Neural cell (in vitro differentiated cells): ENCODE measurements around the gene NUP155. TPM values are rescaled to one million over a fixed set of nuclear protein-coding genes. Genes with fewer than 3 reads are reported as not detected.
A peak's percentile ranks its signal among the peaks of the same experiment; 100 is the strongest.
"Not testable (repeated sequence)": the region's sequence is repeated elsewhere in the genome, so short reads cannot be mapped to it uniquely, and the experiment has no call there.

Experiments
- H2AFZ ChIP-seq: fragments of 200-600, 300-800 bp; sonication (generic), shearing (Covaris generic); 2 replicates; pipeline ENCODE4 v1.6.0; 2014; ENCODE audit warnings: low read depth, mild to moderate bottlenecking, antibody characterized with exemption, low read length, moderate library complexity
- H3F3A ChIP-seq: fragments of 200-600 bp; shearing (Covaris generic); 2 replicates; pipeline ENCODE4 v1.6.1; 2016; ENCODE audit warnings: mild to moderate bottlenecking, moderate library complexity, mixed read lengths, antibody characterized with exemption, low read length; ENCODE audit not compliant: insufficient read depth, poor library complexity, severe bottlenecking
- H3K27ac ChIP-seq: fragments of 200-600, 300-800 bp; sonication (generic), shearing (Covaris generic); 2 replicates; pipeline ENCODE4 v1.5.1; 2014; ENCODE audit warnings: mild to moderate bottlenecking, low read length, moderate library complexity
- H3K27me3 ChIP-seq: fragments of 300-800, 200-600 bp; sonication (generic), shearing (Covaris generic); 2 replicates; pipeline ENCODE4 v1.6.0; 2014; ENCODE audit warnings: mild to moderate bottlenecking, low read depth, low read length, moderate library complexity; ENCODE audit not compliant: insufficient read depth
- H3K36me3 ChIP-seq: fragments of 300-800, 200-600 bp; sonication (generic), shearing (Covaris generic); 2 replicates; pipeline ENCODE4 v1.5.1; 2014; ENCODE audit warnings: mild to moderate bottlenecking, antibody characterized with exemption, low read length, moderate library complexity; ENCODE audit not compliant: insufficient read depth
- H3K4me2 ChIP-seq: fragments of 300-800, 200-600 bp; sonication (generic), shearing (Covaris generic); 2 replicates; pipeline ENCODE4 v1.6.0; 2014; ENCODE audit warnings: mild to moderate bottlenecking, low read length
- H3K4me3 ChIP-seq: fragments of 300-800, 200-600 bp; sonication (generic), shearing (Covaris generic); 2 replicates; pipeline ENCODE4 v1.5.1; 2014; ENCODE audit warnings: mild to moderate bottlenecking, low read length, moderate library complexity
- H3K79me2 ChIP-seq: fragments of 200-600 bp; shearing (Covaris generic); replicated peaks from 2 replicates; pipeline ENCODE4 v1.6.0; 2014; ENCODE audit warnings: mild to moderate bottlenecking, low read length, moderate library complexity; ENCODE audit not compliant: insufficient read depth
- H3K9ac ChIP-seq: fragments of 300-800, 200-600 bp; sonication (generic), shearing (Covaris generic); 2 replicates; pipeline ENCODE4 v1.6.1; 2016; ENCODE audit warnings: mild to moderate bottlenecking, low read length, mixed read lengths
- H3K9me2 ChIP-seq: fragments of 200-600 bp; shearing (Covaris generic); 2 replicates; pipeline ENCODE4 v1.6.1; 2016; ENCODE audit warnings: mild to moderate bottlenecking, low read length, mixed read lengths; ENCODE audit not compliant: insufficient read depth
- H3K9me3 ChIP-seq: fragments of 200-600, 300-800 bp; sonication (generic), shearing (Covaris generic); 2 replicates; pipeline ENCODE4 v1.6.1; 2016; ENCODE audit warnings: mild to moderate bottlenecking, mixed run types, low read length, moderate library complexity, mixed read lengths
- H4K20me1 ChIP-seq: fragments of 200-600 bp; shearing (Covaris generic); 2 replicates; pipeline ENCODE4 v1.6.1; 2016; ENCODE audit warnings: mild to moderate bottlenecking, mixed run types; ENCODE audit not compliant: insufficient read depth
- EP300 ChIP-seq: fragments of 450-650 bp; conservative IDR thresholded peaks from 2 replicates; pipeline ENCODE4 v1.6.1; 2014; ENCODE audit warnings: antibody characterized with exemption, mild to moderate bottlenecking, moderate library complexity; ENCODE audit not compliant: poor library complexity, severe bottlenecking
- EZH2 ChIP-seq: fragments of 200-600, 300-800 bp; shearing (Covaris generic), sonication (generic); IDR thresholded peaks from 2 replicates; pipeline ENCODE4 v1.6.1; 2014; ENCODE audit warnings: antibody characterized with exemption, low read length, borderline replicate concordance, mild to moderate bottlenecking; ENCODE audit not compliant: insufficient read depth, poor library complexity, severe bottlenecking
- MXI1 ChIP-seq: fragments of 450-650 bp; conservative IDR thresholded peaks from 2 replicates; pipeline ENCODE4 v1.6.1; 2014; ENCODE audit warnings: antibody characterized with exemption, mild to moderate bottlenecking; ENCODE audit not compliant: poor library complexity, severe bottlenecking
- POLR2AphosphoS5 ChIP-seq: IDR thresholded peaks from 2 replicates; pipeline ENCODE4 v1.6.1; 2012
- RAD21 ChIP-seq: fragments of 450-650 bp; conservative IDR thresholded peaks from 2 replicates; pipeline ENCODE4 v1.6.1; 2014; ENCODE audit warnings: antibody characterized with exemption, mild to moderate bottlenecking, moderate library complexity
- SMC3 ChIP-seq: fragments of 450-650 bp; conservative IDR thresholded peaks from 2 replicates; pipeline ENCODE4 v1.6.1; 2014; ENCODE audit warnings: antibody characterized with exemption, mild to moderate bottlenecking, moderate library complexity; ENCODE audit not compliant: poor library complexity
- TAF1 ChIP-seq: IDR thresholded peaks from 2 replicates; pipeline ENCODE4 v1.6.1; 2012; ENCODE audit warnings: low read depth
- polyA plus RNA-seq: library from polyadenylated mRNA; depleted of rRNA; stranded (reverse); fragments of >200 nt; gene quantifications from 2 replicates; pipeline ENCODE4 v1.2.3, GENCODE V29; 2014
- TF ChIP-seq, protein P1 (sequence below): fragments of 450-650 bp; IDR thresholded peaks from 2 replicates; pipeline ENCODE4 v1.5.1; 2014; ENCODE audit warnings: antibody characterized with exemption, mild to moderate bottlenecking, moderate library complexity; ENCODE audit not compliant: poor library complexity, severe bottlenecking
- TF ChIP-seq, protein P2 (sequence below): IDR thresholded peaks from 2 replicates; pipeline ENCODE4 v1.6.1; 2012; ENCODE audit warnings: borderline replicate concordance

Gene NUP155
- polyA plus RNA-seq, 1 donor from 2014 or later: 15.9 TPM

DNA sequence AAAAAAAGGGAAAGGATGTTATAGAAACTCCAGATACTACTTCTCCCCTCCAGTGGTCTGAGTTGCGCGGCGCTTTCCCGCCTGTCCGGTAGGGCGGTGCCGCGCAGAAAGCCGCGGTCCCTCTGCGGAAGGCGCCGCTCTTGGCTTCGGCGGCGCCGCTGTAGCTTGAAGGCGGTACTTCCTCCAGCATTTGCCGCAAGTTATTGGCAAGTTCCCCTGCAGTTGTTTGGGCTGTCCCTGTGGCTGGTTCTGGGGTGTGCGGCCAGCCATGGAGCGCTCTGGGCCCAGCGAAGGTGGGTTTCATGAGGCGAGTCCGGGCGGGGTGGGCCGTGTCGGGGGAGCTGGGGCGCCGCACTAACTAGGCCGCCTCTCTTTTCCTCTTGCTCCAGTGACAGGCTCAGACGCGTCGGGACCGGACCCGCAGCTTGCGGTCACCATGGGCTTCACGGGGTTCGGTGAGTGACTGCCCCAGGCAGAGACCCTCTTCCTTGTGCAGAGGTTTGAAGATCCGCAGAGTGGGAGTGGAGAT lies 8.3 kb upstream of the NUP155 start, which contains the start of gene WDR70:
WDR70 (plus strand) TSS at position 219 of the 529 bp plus-strand sequence; CDS start at position 269, 50 bp downstream.
- Histone ChIP-seq H3K9ac (peak within 1 kb of the TSS; percentile 65), H2AFZ (peak within 1 kb of the TSS; percentile 40), H3K4me2 (peak within 1 kb of the TSS; percentile 78), H3K4me3 (peak within 1 kb of the TSS; percentile 72)
- H3K36me3 ChIP-seq, H3K9me3 ChIP-seq, H4K20me1 ChIP-seq, H3K79me2 ChIP-seq, H3F3A ChIP-seq, H3K9me2 ChIP-seq, H3K27me3 ChIP-seq, H3K27ac ChIP-seq: not testable (repeated sequence)
- TF ChIP-seq, protein P1, sequence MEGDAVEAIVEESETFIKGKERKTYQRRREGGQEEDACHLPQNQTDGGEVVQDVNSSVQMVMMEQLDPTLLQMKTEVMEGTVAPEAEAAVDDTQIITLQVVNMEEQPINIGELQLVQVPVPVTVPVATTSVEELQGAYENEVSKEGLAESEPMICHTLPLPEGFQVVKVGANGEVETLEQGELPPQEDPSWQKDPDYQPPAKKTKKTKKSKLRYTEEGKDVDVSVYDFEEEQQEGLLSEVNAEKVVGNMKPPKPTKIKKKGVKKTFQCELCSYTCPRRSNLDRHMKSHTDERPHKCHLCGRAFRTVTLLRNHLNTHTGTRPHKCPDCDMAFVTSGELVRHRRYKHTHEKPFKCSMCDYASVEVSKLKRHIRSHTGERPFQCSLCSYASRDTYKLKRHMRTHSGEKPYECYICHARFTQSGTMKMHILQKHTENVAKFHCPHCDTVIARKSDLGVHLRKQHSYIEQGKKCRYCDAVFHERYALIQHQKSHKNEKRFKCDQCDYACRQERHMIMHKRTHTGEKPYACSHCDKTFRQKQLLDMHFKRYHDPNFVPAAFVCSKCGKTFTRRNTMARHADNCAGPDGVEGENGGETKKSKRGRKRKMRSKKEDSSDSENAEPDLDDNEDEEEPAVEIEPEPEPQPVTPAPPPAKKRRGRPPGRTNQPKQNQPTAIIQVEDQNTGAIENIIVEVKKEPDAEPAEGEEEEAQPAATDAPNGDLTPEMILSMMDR: peak; percentile 71
- peak; percentile 60 for TF ChIP-seq POLR2AphosphoS5
- TF ChIP-seq MXI1: peak; percentile 61

DNA sequence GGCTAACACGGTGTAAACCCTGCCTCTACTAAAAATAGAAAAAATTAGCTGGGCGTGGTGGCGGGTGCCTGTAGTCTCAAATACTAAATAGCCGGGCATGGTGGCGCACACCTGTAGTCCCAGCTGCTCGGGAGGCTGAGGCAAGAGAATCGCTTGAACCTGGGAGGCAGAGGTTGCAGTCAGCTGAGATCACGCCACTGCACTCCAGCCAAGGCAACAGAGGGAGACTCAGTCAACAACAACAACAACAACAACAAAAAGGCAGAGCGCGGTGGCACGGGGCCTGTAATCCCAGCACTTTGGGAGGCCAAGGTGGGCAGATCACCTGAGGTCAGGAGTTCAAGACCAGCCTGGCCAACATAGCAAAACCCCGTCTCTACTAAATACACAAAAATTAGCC lies 7.2 kb upstream of the NUP155 start:
- not testable (repeated sequence) for H3K9ac ChIP-seq, H4K20me1 ChIP-seq, H3K36me3 ChIP-seq, H3K4me3 ChIP-seq, H3K79me2 ChIP-seq, H3F3A ChIP-seq, H3K27ac ChIP-seq, H3K4me2 ChIP-seq, H3K27me3 ChIP-seq, H2AFZ ChIP-seq, H3K9me2 ChIP-seq, H3K9me3 ChIP-seq

GRCh38 chr5:37375091-37375490 lies 4.2 kb upstream of the NUP155 start:
- Histone ChIP-seq H3K36me3 (no peaks in the 10 kb centered on the region), H3K4me3 (no peak overlapping the region), H3K79me2 (peaks cover 14% of the 10 kb centered on the region), H3K9ac (no peak overlapping the region), H4K20me1 (no peaks in the 10 kb centered on the region), H3K27me3 (no peaks in the 10 kb centered on the region), H3K9me2 (no peaks in the 10 kb centered on the region), H3K9me3 (no peaks in the 10 kb centered on the region), H3K4me2 (no peak overlapping the region), H3F3A (no peaks in the 10 kb centered on the region), H3K27ac (no peak overlapping the region), H2AFZ (no peak overlapping the region)
- TF ChIP-seq, protein P2, sequence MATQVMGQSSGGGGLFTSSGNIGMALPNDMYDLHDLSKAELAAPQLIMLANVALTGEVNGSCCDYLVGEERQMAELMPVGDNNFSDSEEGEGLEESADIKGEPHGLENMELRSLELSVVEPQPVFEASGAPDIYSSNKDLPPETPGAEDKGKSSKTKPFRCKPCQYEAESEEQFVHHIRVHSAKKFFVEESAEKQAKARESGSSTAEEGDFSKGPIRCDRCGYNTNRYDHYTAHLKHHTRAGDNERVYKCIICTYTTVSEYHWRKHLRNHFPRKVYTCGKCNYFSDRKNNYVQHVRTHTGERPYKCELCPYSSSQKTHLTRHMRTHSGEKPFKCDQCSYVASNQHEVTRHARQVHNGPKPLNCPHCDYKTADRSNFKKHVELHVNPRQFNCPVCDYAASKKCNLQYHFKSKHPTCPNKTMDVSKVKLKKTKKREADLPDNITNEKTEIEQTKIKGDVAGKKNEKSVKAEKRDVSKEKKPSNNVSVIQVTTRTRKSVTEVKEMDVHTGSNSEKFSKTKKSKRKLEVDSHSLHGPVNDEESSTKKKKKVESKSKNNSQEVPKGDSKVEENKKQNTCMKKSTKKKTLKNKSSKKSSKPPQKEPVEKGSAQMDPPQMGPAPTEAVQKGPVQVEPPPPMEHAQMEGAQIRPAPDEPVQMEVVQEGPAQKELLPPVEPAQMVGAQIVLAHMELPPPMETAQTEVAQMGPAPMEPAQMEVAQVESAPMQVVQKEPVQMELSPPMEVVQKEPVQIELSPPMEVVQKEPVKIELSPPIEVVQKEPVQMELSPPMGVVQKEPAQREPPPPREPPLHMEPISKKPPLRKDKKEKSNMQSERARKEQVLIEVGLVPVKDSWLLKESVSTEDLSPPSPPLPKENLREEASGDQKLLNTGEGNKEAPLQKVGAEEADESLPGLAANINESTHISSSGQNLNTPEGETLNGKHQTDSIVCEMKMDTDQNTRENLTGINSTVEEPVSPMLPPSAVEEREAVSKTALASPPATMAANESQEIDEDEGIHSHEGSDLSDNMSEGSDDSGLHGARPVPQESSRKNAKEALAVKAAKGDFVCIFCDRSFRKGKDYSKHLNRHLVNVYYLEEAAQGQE: no peak
- no peak for TF ChIP-seq POLR2AphosphoS5
- TF ChIP-seq EP300: no peak
- no peak for TF ChIP-seq EZH2
- TF ChIP-seq RAD21: no peak
- TF ChIP-seq, protein P1: no peak
- no peak for TF ChIP-seq SMC3
- no peak for TF ChIP-seq TAF1
- no peak for TF ChIP-seq MXI1
